Cardiac muscle cell (in vitro differentiated cells and primary cell): ENCODE results near the gene SLC24A3. TPM values are rescaled to one million over a fixed set of nuclear protein-coding genes. Genes with fewer than 3 reads are reported as not detected.

Source experiments
- DNase-seq, 2 donors: peaks; one replicate each; pipeline versions ENCODE4 v3.0.0 to v3.0.0-alpha.2; 2010 to 2017; ENCODE audit warnings: low read depth in 1 of 2, low spot score in 1 of 2
- H3K27ac ChIP-seq: fragments of 200-600 bp; sonication (generic); 2 replicates; pipeline ENCODE4 v1.5.1; 2016
- H3K27me3 ChIP-seq: fragments of 200-600 bp; sonication (generic); 2 replicates; pipeline ENCODE4 v1.6.0; 2016; ENCODE audit warnings: control low read depth
- H3K36me3 ChIP-seq: fragments of 200-600 bp; sonication (generic); 2 replicates; pipeline ENCODE4 v1.5.1; 2016; ENCODE audit warnings: control low read depth
- H3K4me1 ChIP-seq: fragments of 200-600 bp; sonication (generic); 2 replicates; pipeline ENCODE4 v1.8.1; 2017; ENCODE audit warnings: low read depth, mild to moderate bottlenecking, mixed run types
- H3K4me3 ChIP-seq: fragments of 200-600 bp; sonication (generic); 2 replicates; pipeline ENCODE4 v1.5.1; 2016; ENCODE audit warnings: mild to moderate bottlenecking
- H3K9me3 ChIP-seq: fragments of 200-600 bp; sonication (generic); 2 replicates; pipeline ENCODE4 v1.5.1; 2017; ENCODE audit warnings: low read depth, mild to moderate bottlenecking, control low read depth
- CTCF ChIP-seq: IDR thresholded peaks from 2 replicates; pipeline ENCODE4 v1.5.1; 2012; ENCODE audit warnings: low read depth, mild to moderate bottlenecking, low read length
- polyA plus RNA-seq: library from polyadenylated mRNA; unstranded; fragments of >200 nt; fragmentation: Nextera tagmentation; extraction: Ambion mirVana; gene quantifications from 2 replicates; pipeline ENCODE4 v1.2.1, GENCODE V29; 2016
- total RNA-seq: library from RNA; depleted of rRNA; stranded (reverse); fragments of >200 nt; gene quantifications from 2 replicates; pipeline ENCODE4 v1.2.3, GENCODE V29; 2016

Gene SLC24A3
- total and polyA plus RNA-seq, 2 experiments from 2014 or later, result 1.6 to 1.7 TPM

DNA sequence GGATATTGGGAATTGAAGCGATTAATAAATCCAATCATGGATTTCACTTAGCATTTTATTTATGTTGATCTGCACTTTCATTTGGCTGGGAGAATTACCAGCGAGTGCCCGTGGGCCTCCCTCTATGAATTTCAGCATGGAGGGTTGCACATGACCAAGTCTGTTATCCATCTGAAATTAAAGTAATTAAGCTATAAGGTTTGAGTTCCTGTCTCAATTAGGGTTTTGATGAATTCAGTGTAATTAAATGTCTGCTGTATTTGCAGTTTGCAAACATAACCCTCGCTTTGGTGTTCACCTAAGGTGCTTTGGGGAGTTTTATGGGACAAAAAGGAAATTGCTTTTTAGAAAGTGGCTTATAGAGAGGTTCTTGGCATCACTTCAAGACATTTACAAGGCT lies 375.8 kb downstream of the SLC24A3 start:
- H3K4me1 ChIP-seq, result no peaks in the 10 kb centered on the region
- no peaks in the 10 kb centered on the region for H3K36me3 ChIP-seq
- H3K9me3 ChIP-seq, result no peaks in the 10 kb centered on the region
- TF ChIP-seq CTCF, result no peak
- H3K27ac ChIP-seq, result no peak overlapping the region
- no peak for DNase-seq
- H3K27me3 ChIP-seq, result no peaks in the 10 kb centered on the region
- H3K4me3 ChIP-seq, result no peak overlapping the region

DNA sequence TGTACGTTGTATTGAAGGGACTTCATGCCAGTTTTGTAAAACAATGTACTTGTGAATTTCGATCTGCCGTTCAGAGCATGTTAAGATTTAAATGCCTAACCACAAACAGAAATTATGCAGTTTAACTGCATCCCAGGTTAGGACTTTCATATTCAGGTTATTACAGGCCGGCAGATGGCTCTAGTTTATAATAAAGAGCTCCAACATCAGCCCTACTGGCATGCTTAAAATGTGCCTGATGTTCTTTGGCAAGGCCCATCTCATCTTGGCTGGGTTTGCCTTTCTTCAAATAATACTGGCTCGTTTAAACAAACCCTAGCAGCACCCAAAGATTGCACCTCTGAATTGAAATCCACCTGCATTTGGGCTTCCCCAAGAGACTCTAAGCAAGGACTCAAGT lies 376.3 kb downstream of the SLC24A3 start:
- H3K27ac ChIP-seq, result no peak overlapping the region
- DNase-seq, result no peak
- H3K4me3 ChIP-seq, result no peak overlapping the region
- no peaks in the 10 kb centered on the region for H3K27me3 ChIP-seq
- TF ChIP-seq CTCF, result no peak
- no peaks in the 10 kb centered on the region for H3K4me1 ChIP-seq
- H3K36me3 ChIP-seq, result no peaks in the 10 kb centered on the region
- H3K9me3 ChIP-seq, result no peaks in the 10 kb centered on the region

GRCh38 chr20:19589787-19590362 lies 377.4 kb downstream of the SLC24A3 start:
- Histone ChIP-seq H3K27ac (no peak overlapping the region), H3K27me3 (no peaks in the 10 kb centered on the region)
- TF ChIP-seq CTCF, result no peak

GRCh38 chr20:19590382-19590781 lies 377.9 kb downstream of the SLC24A3 start:
- H3K27ac ChIP-seq, result no peak overlapping the region
- DNase-seq, result no peak
- TF ChIP-seq CTCF, result no peak
- H3K36me3 ChIP-seq, result no peaks in the 10 kb centered on the region
- no peak overlapping the region for H3K4me3 ChIP-seq
- H3K27me3 ChIP-seq, result no peaks in the 10 kb centered on the region
- no peaks in the 10 kb centered on the region for H3K9me3 ChIP-seq
- no peaks in the 10 kb centered on the region for H3K4me1 ChIP-seq

More at GRCh38 chr20:19589787-19590362, 377.4 kb downstream of the SLC24A3 start:
- H3K4me1 ChIP-seq, result no peaks in the 10 kb centered on the region
- H3K36me3 ChIP-seq, result no peaks in the 10 kb centered on the region
- no peak overlapping the region for H3K4me3 ChIP-seq
- no peaks in the 10 kb centered on the region for H3K9me3 ChIP-seq
- no peak for DNase-seq

DNA sequence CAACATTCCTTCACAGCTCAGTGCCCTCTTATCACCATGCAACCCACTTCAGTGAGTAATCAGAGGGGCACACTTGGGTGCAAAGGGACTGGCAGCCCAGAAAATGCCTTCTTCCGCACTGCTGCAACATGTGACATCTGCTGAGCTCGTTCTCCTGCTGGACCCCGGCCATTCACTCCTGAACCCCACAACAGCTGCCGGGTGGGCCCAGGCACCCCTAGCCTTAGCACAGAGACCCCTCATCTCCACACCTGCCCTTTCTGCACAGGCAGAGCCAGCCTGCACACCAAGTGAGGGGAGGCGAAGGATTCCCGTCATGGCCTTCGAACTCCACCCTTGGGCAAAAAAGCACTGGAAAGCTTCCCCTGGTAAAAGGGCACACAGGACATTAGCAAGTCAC lies 381.3 kb downstream of the SLC24A3 start:
- DNase-seq, result peak in 1 of 2 donors; percentile 25

More for the DNA sequence above, 381.3 kb downstream of the SLC24A3 start:
- H3K27me3 ChIP-seq, result no peaks in the 10 kb centered on the region
- no peak for TF ChIP-seq CTCF
- H3K9me3 ChIP-seq, result no peaks in the 10 kb centered on the region
- no peak overlapping the region for H3K4me3 ChIP-seq
- H3K36me3 ChIP-seq, result no peaks in the 10 kb centered on the region
- no peaks in the 10 kb centered on the region for H3K4me1 ChIP-seq
- no peak overlapping the region for H3K27ac ChIP-seq
